Tibial artery (tissue), 4 donors: ENCODE results near the gene MAPK1.
A peak's percentile ranks its signal among the peaks of the same experiment; 100 is the strongest.

Source experiments
- DNase-seq, 2 donors: peaks; one replicate each; pipeline ENCODE4 v3.0.0-alpha.2; 2019
- H3K27ac ChIP-seq, 2 donors: fragments of 200-600 bp; sonication (generic) in 1 of 2; 1 replicate in 1 of 2; 2 replicates in 1 of 2; pipeline ENCODE4 v1.5.1; 2018 to 2019; ENCODE audit warnings: mild to moderate bottlenecking in 1 of 2
- H3K27me3 ChIP-seq, 2 donors: fragments of 200-600 bp; sonication (generic) in 1 of 2; one replicate each; pipeline versions ENCODE4 v1.5.1 to v1.6.0; 2016 to 2019
- H3K36me3 ChIP-seq, 3 donors: fragments of 200-600 bp; sonication (generic) in 2 of 3; one replicate each; pipeline ENCODE4 v1.5.1; 2016 to 2019; ENCODE audit warnings: mild to moderate bottlenecking in 2 of 3
- H3K4me1 ChIP-seq, 4 donors: fragments of 200-600 bp; sonication (generic) in 2 of 4; 1 replicate in 3 of 4; 2 replicates in 1 of 4; pipeline ENCODE4 v1.5.1; 2016 to 2019
- H3K4me3 ChIP-seq, 2 donors: fragments of 200-600 bp; sonication (generic) in 1 of 2; 1 replicate in 1 of 2; 2 replicates in 1 of 2; pipeline ENCODE4 v1.5.1; 2018 to 2019; ENCODE audit warnings: mild to moderate bottlenecking in 2 of 2
- H3K9me3 ChIP-seq, 3 donors: fragments of 200-600 bp; sonication (generic) in 1 of 3; one replicate each; pipeline ENCODE4 v1.5.1; 2016 to 2019
- CTCF ChIP-seq, 2 experiments: fragments of 200-600 bp in 1 of 2; fragments of 450-650 bp in 1 of 2; IDR thresholded peaks; one replicate each; pipeline ENCODE4 v1.5.1; 2017 to 2019; ENCODE audit warnings: antibody characterized with exemption in 2 of 2, mild to moderate bottlenecking in 1 of 2, moderate library complexity in 1 of 2
- intact Hi-C: fragments of 100-400 bp; cut with DNase I; formaldehyde crosslinking; loops from one replicate; pipeline ENCODE4 v1.15.0; 2023; ENCODE audit warnings: low total_unique reads

Gene MAPK1

GRCh38 chr22:21860491-21861039 is 6.9 kb downstream of the MAPK1 start:
- Histone ChIP-seq H3K9me3 (no peaks in the 10 kb centered on the region), H3K4me3 (no peak overlapping the region), H3K27ac (no peak overlapping the region), H3K4me1 (peaks cover 0 to 91% (median 53%) of the 10 kb centered on the region in 4 donors), H3K36me3 (no peaks in the 10 kb centered on the region), H3K27me3 (no peaks in the 10 kb centered on the region)
- intact Hi-C loops: loop anchor here (10.0 kb wide), 1 partner anchor 46 kb away; no protein-coding TSS in a partner anchor
- no peak for TF ChIP-seq CTCF (IDR thresholded peaks at IDR 0.05)
- DNase-seq: no peak

- H3K9me3 ChIP-seq: no peaks in the 10 kb centered on the region
- H3K27me3 ChIP-seq: no peaks in the 10 kb centered on the region
- intact Hi-C loops: no loop called here
- no peak for DNase-seq
- peaks cover 0 to 91% (median 40%) of the 10 kb centered on the region in 4 donors for H3K4me1 ChIP-seq
- TF ChIP-seq CTCF (IDR thresholded peaks at IDR 0.05): no peak
- no peak overlapping the region for H3K4me3 ChIP-seq
- H3K36me3 ChIP-seq: no peaks in the 10 kb centered on the region
- H3K27ac ChIP-seq: peak overlapping the region in 1 of 2 donors; percentile 16
Observed at GRCh38 chr22:21858025-21858764, 9.2 kb downstream of the MAPK1 start.

GRCh38 chr22:21857481-21857914 is 9.9 kb downstream of the MAPK1 start:
- Histone ChIP-seq H3K27me3 (no peaks in the 10 kb centered on the region), H3K36me3 (peaks cover 0 to 3% (median 0%) of the 10 kb centered on the region in 3 donors), H3K4me1 (peaks cover 0 to 90% (median 37%) of the 10 kb centered on the region in 4 donors), H3K4me3 (no peak overlapping the region), H3K9me3 (no peaks in the 10 kb centered on the region), H3K27ac (peak overlapping the region in 1 of 2 donors; percentile 16)
- intact Hi-C loops: no loop called here
- DNase-seq: no peak
- no peak for TF ChIP-seq CTCF (IDR thresholded peaks at IDR 0.05)

- Histone ChIP-seq H3K9me3 (no peaks in the 10 kb centered on the region), H3K4me3 (no peak overlapping the region), H3K27me3 (no peaks in the 10 kb centered on the region), H3K27ac (no peak overlapping the region), H3K4me1 (peaks cover 0 to 89% (median 34%) of the 10 kb centered on the region in 4 donors), H3K36me3 (peaks cover 0 to 5% (median 0%) of the 10 kb centered on the region in 3 donors)
- DNase-seq: no peak
- intact Hi-C loops: no loop called here
- TF ChIP-seq CTCF (IDR thresholded peaks at IDR 0.05): no peak
Observed at GRCh38 chr22:21856868-21857267, 10.6 kb downstream of the MAPK1 start.

- TF ChIP-seq CTCF (IDR thresholded peaks at IDR 0.05): no peak
- Histone ChIP-seq H3K27me3 (no peaks in the 10 kb centered on the region), H3K4me3 (no peak overlapping the region), H3K36me3 (peaks cover 0 to 5% (median 0%) of the 10 kb centered on the region in 3 donors), H3K4me1 (peaks cover 0 to 87% (median 31%) of the 10 kb centered on the region in 4 donors), H3K27ac (peak overlapping the region in 1 of 2 donors; percentile 7), H3K9me3 (no peaks in the 10 kb centered on the region)
- intact Hi-C loops: no loop called here
- DNase-seq: no peak
Observed at GRCh38 chr22:21856197-21856596, 11.2 kb downstream of the MAPK1 start.
